ENCODE measurements around the gene FETUB. TPM values are rescaled to one million over a fixed set of nuclear protein-coding genes. Genes with fewer than 3 reads are reported as not detected.

Gene FETUB
- total RNA-seq, 4 donors from 2014 or later = not detected

GRCh38 chr3:186624598-186624997 is 15.6 kb upstream of the FETUB start:
- Histone ChIP-seq H3K27me3 (no peaks in the 10 kb centered on the region), H3K9me3 (no peaks in the 10 kb centered on the region), H3K36me3 (no peaks in the 10 kb centered on the region), H3K27ac (no peak overlapping the region), H3K4me1 (no peaks in the 10 kb centered on the region), H3K4me3 (replicated peaks in 1 of 3) (no peak overlapping the region)
- no peak for DNase-seq
- no peak for TF ChIP-seq CTCF (IDR thresholded peaks at IDR 0.05)
- no peak for TF ChIP-seq POLR2A (IDR thresholded peaks at IDR 0.05)
- intact Hi-C loops (cut with DNase I) = no loop called here
- 82 to 83% methylated on average over 4 of the region's 4 CpGs for WGBS, 2 donors

GRCh38 chr3:186625600-186626042 is 14.6 kb upstream of the FETUB start:
- 64 to 70% methylated on average over 4 of the region's 4 CpGs for WGBS, 2 donors
- no peak overlapping the region for H3K27ac ChIP-seq
- H3K4me1 ChIP-seq = no peaks in the 10 kb centered on the region
- H3K9me3 ChIP-seq = no peaks in the 10 kb centered on the region
- H3K36me3 ChIP-seq = no peaks in the 10 kb centered on the region
- no peaks in the 10 kb centered on the region for H3K27me3 ChIP-seq
- TF ChIP-seq POLR2A (IDR thresholded peaks at IDR 0.05) (no peak), CTCF (IDR thresholded peaks at IDR 0.05) (no peak)
- no peak overlapping the region for H3K4me3 ChIP-seq (replicated peaks in 1 of 3)
- intact Hi-C loops (cut with DNase I) = no loop called here
- DNase-seq = no peak

GRCh38 chr3:186626254-186626847 is 13.8 kb upstream of the FETUB start:
- 76 to 82% methylated on average over 7 of the region's 7 CpGs for WGBS, 2 donors
- intact Hi-C loops (cut with DNase I) = no loop called here
- TF ChIP-seq POLR2A (IDR thresholded peaks at IDR 0.05) (no peak), CTCF (IDR thresholded peaks at IDR 0.05) (no peak)
- H3K4me1 ChIP-seq = no peaks in the 10 kb centered on the region
- DNase-seq = no peak
- H3K9me3 ChIP-seq = no peaks in the 10 kb centered on the region
- no peak overlapping the region for H3K27ac ChIP-seq
- H3K36me3 ChIP-seq = no peaks in the 10 kb centered on the region
- no peaks in the 10 kb centered on the region for H3K27me3 ChIP-seq
- H3K4me3 ChIP-seq (replicated peaks in 1 of 3) = no peak overlapping the region

GRCh38 chr3:186627852-186628414 is 12.3 kb upstream of the FETUB start:
- Histone ChIP-seq H3K27me3 (no peaks in the 10 kb centered on the region), H3K4me3 (replicated peaks in 1 of 3) (no peak overlapping the region), H3K9me3 (no peaks in the 10 kb centered on the region), H3K27ac (no peak overlapping the region), H3K36me3 (no peaks in the 10 kb centered on the region), H3K4me1 (no peaks in the 10 kb centered on the region)
- 96 to 97% methylated on average over 7 of the region's 7 CpGs for WGBS, 2 donors
- DNase-seq = no peak
- TF ChIP-seq POLR2A (IDR thresholded peaks at IDR 0.05) = no peak
- no peak for TF ChIP-seq CTCF (IDR thresholded peaks at IDR 0.05)
- intact Hi-C loops (cut with DNase I) = no loop called here

GRCh38 chr3:186628756-186629155 is 11.4 kb upstream of the FETUB start:
- H3K36me3 ChIP-seq = no peaks in the 10 kb centered on the region
- H3K4me1 ChIP-seq = no peaks in the 10 kb centered on the region
- H3K4me3 ChIP-seq (replicated peaks in 1 of 3) = no peak overlapping the region
- 88 to 91% methylated on average over 7 of the region's 7 CpGs for WGBS, 2 donors
- intact Hi-C loops (cut with DNase I) = no loop called here
- no peaks in the 10 kb centered on the region for H3K27me3 ChIP-seq
- DNase-seq = no peak
- no peak for TF ChIP-seq POLR2A (IDR thresholded peaks at IDR 0.05)
- TF ChIP-seq CTCF (IDR thresholded peaks at IDR 0.05) = no peak
- no peaks in the 10 kb centered on the region for H3K9me3 ChIP-seq
- H3K27ac ChIP-seq = no peak overlapping the region

All from thyroid gland (tissue), 4 donors.